OCI-LY7 (cell line): Measurements from ENCODE around the gene SERP2.

Experiments used
- CTCF ChIP-seq: fragments of 200-600 bp; sonication (generic); conservative IDR thresholded peaks from 2 replicates; pipeline ENCODE4 v1.5.1; 2014; ENCODE audit warnings: mild to moderate bottlenecking, antibody characterized with exemption, low read length, moderate library complexity, mixed read lengths
- EZH2phosphoT487 ChIP-seq: fragments of 200-600 bp; sonication (generic); IDR thresholded peaks from 2 replicates; pipeline ENCODE4 v1.6.1; 2018; ENCODE audit warnings: low read depth, borderline replicate concordance, mild to moderate bottlenecking, mixed run types, antibody characterized with exemption, low read length, moderate library complexity, mixed read lengths

- TF ChIP-seq CTCF, result no peak
- no peak for TF ChIP-seq EZH2phosphoT487
These were observed 33.0 kb downstream of the SERP2 start for GRCh38 chr13:44406617-44407016.
